Keratinocyte (primary cell): ENCODE data around the gene UXS1. TPM values are rescaled to one million over a fixed set of nuclear protein-coding genes. Genes with fewer than 3 reads are reported as not detected.

Experiments
- DNase-seq: peaks from one replicate; pipeline ENCODE4 v3.0.0-alpha.2; 2011; ENCODE audit warnings: low read depth, missing footprints, low spot score
- FAIRE-seq: peaks from 2 replicates; lab custom pipeline; 2011; peaks lifted over from hg19 to GRCh38; lab: Jason Lieb, UNC
- H2AFZ ChIP-seq: 2 replicates; pipeline ENCODE4 v1.6.0; 2012; ENCODE audit warnings: low read length, control low read depth, inconsistent platforms; ENCODE audit not compliant: control insufficient read depth
- H3K27ac ChIP-seq: 2 replicates; pipeline ENCODE4 v1.5.1; 2011; ENCODE audit warnings: low read length; ENCODE audit not compliant: control insufficient read depth, insufficient read depth
- H3K27me3 ChIP-seq: 3 replicates; pipeline ENCODE4 v1.6.0; 2011; ENCODE audit warnings: low read length; ENCODE audit not compliant: control insufficient read depth, insufficient read depth; ENCODE audit errors: extremely low read depth
- H3K36me3 ChIP-seq, 2 experiments: 2 replicates in 1 of 2; 3 replicates in 1 of 2; pipeline ENCODE4 v1.5.1; 2011; ENCODE audit warnings: low read length in 2 of 2, mild to moderate bottlenecking in 1 of 2; ENCODE audit not compliant: control insufficient read depth in 2 of 2, insufficient read depth in 2 of 2; ENCODE audit errors: extremely low read depth in 1 of 2
- H3K4me1 ChIP-seq: 3 replicates; pipeline ENCODE4 v1.5.1; 2011; ENCODE audit warnings: low read length; ENCODE audit not compliant: control insufficient read depth, insufficient read depth; ENCODE audit errors: extremely low read depth
- H3K4me2 ChIP-seq: 3 replicates; pipeline ENCODE4 v1.6.0; 2011; ENCODE audit warnings: low read depth, low read length; ENCODE audit not compliant: control insufficient read depth, insufficient read depth; ENCODE audit errors: extremely low read depth
- H3K4me3 ChIP-seq, 3 experiments: fragments of 200-600 bp in 1 of 3; sonication (generic) in 1 of 3; 2 replicates in 2 of 3; 3 replicates in 1 of 3; pipeline ENCODE4 v1.5.1; 2011 to 2016; ENCODE audit warnings: low read length in 3 of 3, mild to moderate bottlenecking in 3 of 3, control low read depth in 2 of 3, inconsistent platforms in 1 of 3, low read depth in 1 of 3, mixed read lengths in 1 of 3, mixed run types in 1 of 3, moderate library complexity in 1 of 3; ENCODE audit not compliant: control insufficient read depth in 2 of 3, insufficient read depth in 2 of 3; ENCODE audit errors: extremely low read depth in 1 of 3
- H3K79me2 ChIP-seq: 2 replicates; pipeline ENCODE4 v1.6.0; 2012; ENCODE audit warnings: low read length; ENCODE audit not compliant: control insufficient read depth, insufficient read depth
- H3K9ac ChIP-seq: 3 replicates; pipeline ENCODE4 v1.6.0; 2011; ENCODE audit warnings: low read length; ENCODE audit not compliant: control insufficient read depth, insufficient read depth; ENCODE audit errors: extremely low read depth
- H3K9me1 ChIP-seq: 3 replicates; pipeline ENCODE4 v1.6.0; 2011; ENCODE audit warnings: low read length; ENCODE audit not compliant: control insufficient read depth, insufficient read depth; ENCODE audit errors: extremely low read depth
- H3K9me3 ChIP-seq: 2 replicates; pipeline ENCODE4 v1.5.1; 2012; ENCODE audit warnings: low read depth, low read length; ENCODE audit not compliant: control insufficient read depth
- H4K20me1 ChIP-seq: 3 replicates; pipeline ENCODE4 v1.6.0; 2011; ENCODE audit warnings: low read length; ENCODE audit not compliant: control insufficient read depth, insufficient read depth; ENCODE audit errors: extremely low read depth
- CTCF ChIP-seq, 3 experiments: IDR thresholded peaks in 1 of 3; conservative IDR thresholded peaks in 1 of 3; optimal IDR thresholded peaks in 1 of 3; 2 replicates in 2 of 3; 3 replicates in 1 of 3; pipeline versions ENCODE3 to v1.5.1; 2011; ENCODE audit warnings: low read length in 3 of 3, mild to moderate bottlenecking in 3 of 3, moderate library complexity in 2 of 3, control low read depth in 1 of 3, inconsistent platforms in 1 of 3; ENCODE audit not compliant: insufficient read depth in 2 of 3; ENCODE audit errors: extremely low read depth in 1 of 3
- EZH2 ChIP-seq: IDR thresholded peaks from one replicate; pipeline ENCODE4 v1.6.1; 2012; ENCODE audit warnings: inconsistent platforms, mild to moderate bottlenecking, low read length, moderate library complexity
- dilution Hi-C: fragments of 300-500 bp; cut with MboI; formaldehyde crosslinking; loops from one replicate; pipeline ENCODE4 v1.7.0; 2020; ENCODE audit warnings: low sequenced_read_pairs; ENCODE audit not compliant: extremely low pct_ligation_motif_present
- polyA plus RNA-seq, 5 experiments: library from polyadenylated mRNA; depleted of rRNA in 3 of 5; stranded (reverse) in 3 of 5; stranded (forward) in 1 of 5; unstranded in 1 of 5; fragments of >200 nt; gene quantifications; 1 replicate in 1 of 5; 2 replicates in 3 of 5; 3 replicates in 1 of 5; pipeline versions ENCODE4 v1.2.1 to v1.2.3, GENCODE V29; 2011 to 2012; ENCODE audit warnings: missing spikeins in 2 of 5, low read depth in 1 of 5, low replicate concordance in 1 of 5

Gene UXS1
- polyA plus RNA-seq, 1 donor (not counting 4 experiments of a cell fraction or from before 2014, with no cell fraction given), result 43.5 TPM

GRCh38 chr2:106095478-106096298, 98.4 kb downstream of the UXS1 start:
- Histone ChIP-seq H3K4me2 (no peak overlapping the region), H3K4me3 (no peak overlapping the region), H3K27ac (no peak overlapping the region)

GRCh38 chr2:106094131-106094841, 99.8 kb downstream of the UXS1 start:
- FAIRE-seq (no peak), DNase-seq (no peak)
- dilution Hi-C loops, result no loop called here
- H3K4me2 ChIP-seq, result no peak overlapping the region
- H3K9me1 ChIP-seq, result no peaks in the 10 kb centered on the region
- H3K27ac ChIP-seq, result no peak overlapping the region
- H3K27me3 ChIP-seq, result no peaks in the 10 kb centered on the region
- H3K9ac ChIP-seq, result no peak overlapping the region
- H3K9me3 ChIP-seq, result no peaks in the 10 kb centered on the region
- H3K4me3 ChIP-seq, result no peak overlapping the region
- no peaks in the 10 kb centered on the region for H3K79me2 ChIP-seq
- H3K4me1 ChIP-seq, result peaks cover 6% of the 10 kb centered on the region
- H4K20me1 ChIP-seq, result no peaks in the 10 kb centered on the region
- no peak for TF ChIP-seq CTCF (optimal IDR thresholded peaks at IDR 0.05 in 1 of 3, IDR thresholded peaks at IDR 0.05 in 1 of 3, conservative IDR thresholded peaks at IDR 0.05 in 1 of 3; ENCODE audit: extremely low read depth in 1 of 3, insufficient read depth in 2 of 3, low read length in 3 of 3)
- no peak for TF ChIP-seq EZH2
- peaks cover 5 to 12% of the 10 kb centered on the region in 2 experiments for H3K36me3 ChIP-seq
- H2AFZ ChIP-seq, result no peak overlapping the region

More at GRCh38 chr2:106095478-106096298, 98.4 kb downstream of the UXS1 start:
- H3K9me3 ChIP-seq, result no peaks in the 10 kb centered on the region
- no peaks in the 10 kb centered on the region for H3K27me3 ChIP-seq
- H3K9me1 ChIP-seq, result no peaks in the 10 kb centered on the region
- peaks cover 6% of the 10 kb centered on the region for H3K4me1 ChIP-seq
- no peak overlapping the region for H2AFZ ChIP-seq
- no peak for DNase-seq
- no peak for FAIRE-seq
- H3K79me2 ChIP-seq, result no peaks in the 10 kb centered on the region
- H3K9ac ChIP-seq, result no peak overlapping the region
- TF ChIP-seq EZH2 (no peak), CTCF (optimal IDR thresholded peaks at IDR 0.05 in 1 of 3, IDR thresholded peaks at IDR 0.05 in 1 of 3, conservative IDR thresholded peaks at IDR 0.05 in 1 of 3; ENCODE audit: extremely low read depth in 1 of 3, insufficient read depth in 2 of 3, low read length in 3 of 3) (no peak)
- peaks cover 12 to 18% of the 10 kb centered on the region in 2 experiments for H3K36me3 ChIP-seq
- no peaks in the 10 kb centered on the region for H4K20me1 ChIP-seq
- dilution Hi-C loops, result no loop called here
